H9 (cell line): Measurements from ENCODE around the gene OR52J3. TPM values are rescaled to one million over a fixed set of nuclear protein-coding genes. Genes with fewer than 3 reads are reported as not detected.

Experiments
- DNase-seq: peaks from one replicate; pipeline ENCODE4 v3.0.0-alpha.2; 2017
- H2AFZ ChIP-seq: one replicate; pipeline ENCODE4 v1.6.1; 2013; ENCODE audit warnings: mild to moderate bottlenecking, low read length, control low read depth, moderate library complexity
- H2AK5ac ChIP-seq: 2 replicates; pipeline ENCODE4 v1.6.1; 2013; ENCODE audit warnings: low read length, control low read depth, mixed read lengths; ENCODE audit not compliant: insufficient read length
- H2BK120ac ChIP-seq: one replicate; pipeline ENCODE4 v1.6.1; 2013; ENCODE audit warnings: low read depth, mild to moderate bottlenecking, low read length, control low read depth, inconsistent platforms; ENCODE audit not compliant: poor library complexity, severe bottlenecking
- H2BK12ac ChIP-seq: 2 replicates; pipeline ENCODE4 v1.6.1; 2013; ENCODE audit warnings: low read length, control low read depth, mixed read lengths, low read depth; ENCODE audit not compliant: insufficient read length
- H2BK15ac ChIP-seq: 2 replicates; pipeline ENCODE4 v1.6.1; 2013; ENCODE audit warnings: low read depth, low read length, control low read depth
- H2BK20ac ChIP-seq: one replicate; pipeline ENCODE4 v1.6.1; 2013; ENCODE audit warnings: low read depth, mild to moderate bottlenecking, low read length, control low read depth, inconsistent platforms; ENCODE audit not compliant: poor library complexity, severe bottlenecking
- H2BK5ac ChIP-seq: 2 replicates; pipeline ENCODE4 v1.6.1; 2013; ENCODE audit warnings: low read length, control low read depth, mixed read lengths; ENCODE audit not compliant: insufficient read length
- H3K14ac ChIP-seq: 2 replicates; pipeline ENCODE4 v1.6.1; 2013; ENCODE audit warnings: low read length, control low read depth; ENCODE audit not compliant: insufficient read depth
- H3K18ac ChIP-seq: 2 replicates; pipeline ENCODE4 v1.6.1; 2013; ENCODE audit warnings: low read depth, mild to moderate bottlenecking, mixed read lengths, low read length, control low read depth; ENCODE audit not compliant: insufficient read length
- H3K23ac ChIP-seq: 2 replicates; pipeline ENCODE4 v1.6.1; 2013; ENCODE audit warnings: low read length, control low read depth, mixed read lengths, low read depth; ENCODE audit not compliant: insufficient read length
- H3K23me2 ChIP-seq: 2 replicates; pipeline ENCODE4 v1.6.1; 2013; ENCODE audit warnings: low read depth, mild to moderate bottlenecking, mixed read lengths, low read length, control low read depth; ENCODE audit not compliant: insufficient read length, poor library complexity, severe bottlenecking
- H3K27ac ChIP-seq: 2 replicates; pipeline ENCODE4 v1.5.1; 2013; ENCODE audit warnings: low read length, control low read depth, mixed read lengths, low read depth; ENCODE audit not compliant: insufficient read length
- H3K27me3 ChIP-seq: 2 replicates; pipeline ENCODE4 v1.6.1; 2013; ENCODE audit warnings: low read length, control low read depth, inconsistent platforms; ENCODE audit not compliant: insufficient read depth
- H3K4ac ChIP-seq: 2 replicates; pipeline ENCODE4 v1.6.1; 2013; ENCODE audit warnings: low read depth, mild to moderate bottlenecking, control low read depth, inconsistent platforms, low read length, moderate library complexity
- H3K4me1 ChIP-seq: 2 replicates; pipeline ENCODE4 v1.6.1; 2013; ENCODE audit warnings: low read length, control low read depth, inconsistent platforms; ENCODE audit not compliant: insufficient read depth
- H3K4me2 ChIP-seq: 2 replicates; pipeline ENCODE4 v1.6.1; 2013; ENCODE audit warnings: low read length, control low read depth, mixed read lengths; ENCODE audit not compliant: insufficient read length, insufficient read depth
- H3K56ac ChIP-seq: 2 replicates; pipeline ENCODE4 v1.6.1; 2013; ENCODE audit warnings: low read depth, mild to moderate bottlenecking, mixed read lengths, low read length, control low read depth; ENCODE audit not compliant: insufficient read length
- H3K79me1 ChIP-seq: 2 replicates; pipeline ENCODE4 v1.6.1; 2013; ENCODE audit warnings: low read depth, mild to moderate bottlenecking, moderate library complexity, low read length, control low read depth, inconsistent platforms; ENCODE audit not compliant: insufficient read depth, poor library complexity, severe bottlenecking
- H3K79me2 ChIP-seq: 2 replicates; pipeline ENCODE4 v1.6.1; 2013; ENCODE audit warnings: low read length, control low read depth, inconsistent platforms; ENCODE audit not compliant: insufficient read depth
- H3K9ac ChIP-seq: 2 replicates; pipeline ENCODE4 v1.6.1; 2013; ENCODE audit warnings: low read length, control low read depth, mixed read lengths; ENCODE audit not compliant: insufficient read length; ENCODE audit errors: extremely low read depth
- H3K9me3 ChIP-seq: one replicate; pipeline ENCODE4 v1.6.1; 2013; ENCODE audit warnings: low read depth, low read length, inconsistent platforms; ENCODE audit not compliant: control insufficient read depth
- H3T11ph ChIP-seq: one replicate; pipeline ENCODE4 v1.6.1; 2013; ENCODE audit warnings: mild to moderate bottlenecking, low read length, control low read depth, inconsistent platforms
- H4K20me1 ChIP-seq: one replicate; pipeline ENCODE4 v1.6.1; 2013; ENCODE audit not compliant: control insufficient read depth, insufficient read length, insufficient read depth
- H4K5ac ChIP-seq: 2 replicates; pipeline ENCODE4 v1.6.1; 2013; ENCODE audit warnings: low read depth, mild to moderate bottlenecking, mixed read lengths, low read length, control low read depth; ENCODE audit not compliant: insufficient read length
- H4K8ac ChIP-seq: replicated peaks from 2 replicates; pipeline ENCODE4 v1.6.1; 2013; ENCODE audit warnings: low read length, control low read depth, mixed read lengths, low read depth; ENCODE audit not compliant: insufficient read length
- H4K91ac ChIP-seq: 2 replicates; pipeline ENCODE4 v1.6.1; 2013; ENCODE audit warnings: low read depth, mild to moderate bottlenecking, moderate library complexity, mixed read lengths, low read length, control low read depth; ENCODE audit not compliant: insufficient read length
- H3K27ac Mint-ChIP-seq, 3 experiments: 2 replicates in 2 of 3; 3 replicates in 1 of 3; pipeline ENCODE4 v1.8.0; 2020 to 2021; ENCODE audit warnings: mixed read lengths in 3 of 3, mild to moderate bottlenecking in 1 of 3, moderate library complexity in 1 of 3
- H3K27me3 Mint-ChIP-seq: 2 replicates; pipeline ENCODE4 v1.8.0; 2021; ENCODE audit warnings: low read depth, mild to moderate bottlenecking, moderate library complexity, mixed read lengths
- H3K36me3 Mint-ChIP-seq, 3 experiments: 2 replicates in 2 of 3; 3 replicates in 1 of 3; pipeline ENCODE4 v1.8.0; 2020 to 2021; ENCODE audit warnings: low read depth in 3 of 3, mixed read lengths in 3 of 3; ENCODE audit not compliant: insufficient read depth in 1 of 3
- H3K4me1 Mint-ChIP-seq, 2 experiments: 2 replicates each; pipeline ENCODE4 v1.8.0; 2020; ENCODE audit warnings: mixed read lengths in 2 of 2
- H3K4me3 Mint-ChIP-seq, 2 experiments: 2 replicates in 1 of 2; 3 replicates in 1 of 2; pipeline ENCODE4 v1.8.0; 2020 to 2021; ENCODE audit warnings: mild to moderate bottlenecking in 2 of 2, mixed read lengths in 2 of 2, moderate library complexity in 1 of 2
- H3K9me3 Mint-ChIP-seq, 2 experiments: 2 replicates in 1 of 2; 3 replicates in 1 of 2; pipeline ENCODE4 v1.8.0; 2020; ENCODE audit warnings: mild to moderate bottlenecking in 2 of 2, mixed read lengths in 2 of 2, moderate library complexity in 1 of 2
- CTCF ChIP-seq: fragments of 200-600 bp; sonication (generic); conservative IDR thresholded peaks from 3 replicates; pipeline ENCODE4 v1.8.0; 2021; ENCODE audit warnings: antibody characterized with exemption, mild to moderate bottlenecking
- WGBS: extraction: QIAGEN DNeasy Blood & Tissue Kit; methylation state at CpG from one replicate; pipeline ENCODE4 v1.1.7; 2013; ENCODE audit warnings: missing lambda C conversion rate, low lambda C conversion rate, mixed read lengths; ENCODE audit not compliant: insufficient read length; ENCODE audit errors: extremely low coverage; 5-methylcytosine and 5-hydroxymethylcytosine counted together
- total RNA-seq: library from RNA; stranded (reverse); gene quantifications from 2 replicates; pipeline ENCODE4 v1.2.1, GENCODE V29; 2021

OR52J3 gene
- total RNA-seq, 1 experiment from 2014 or later, result not detected

- H2BK20ac ChIP-seq, result no peak overlapping the region
- Mint-ChIP-seq H3K36me3 (no peaks in the 10 kb centered on the region), H3K4me3 (no peak overlapping the region), H3K27ac (no peak overlapping the region), H3K27me3 (no peaks in the 10 kb centered on the region), H3K9me3 (no peaks in the 10 kb centered on the region; a peak in 1 of 5 replicates), H3K4me1 (no peaks in the 10 kb centered on the region)
- H4K8ac ChIP-seq, result no peak overlapping the region
- H3T11ph ChIP-seq, result no peak overlapping the region
- no peak overlapping the region for H4K91ac ChIP-seq
- H2BK5ac ChIP-seq, result no peak overlapping the region
- H2AFZ ChIP-seq, result no peak overlapping the region
- no peak overlapping the region for H3K9ac ChIP-seq
- H3K23ac ChIP-seq, result no peak overlapping the region
- no peak overlapping the region for H3K56ac ChIP-seq
- H3K79me2 ChIP-seq, result no peaks in the 10 kb centered on the region
- no peak overlapping the region for H2BK12ac ChIP-seq
- H3K23me2 ChIP-seq, result no peaks in the 10 kb centered on the region
- no peaks in the 10 kb centered on the region for H3K79me1 ChIP-seq
- H3K18ac ChIP-seq, result no peak overlapping the region
- no peak overlapping the region for H2BK120ac ChIP-seq
- no peaks in the 10 kb centered on the region for H4K20me1 ChIP-seq
- no peak for TF ChIP-seq CTCF
- no peaks in the 10 kb centered on the region for H3K4me1 ChIP-seq
- H3K27ac ChIP-seq, result no peak overlapping the region
- no peak overlapping the region for H3K14ac ChIP-seq
- no peak overlapping the region for H4K5ac ChIP-seq
- H3K27me3 ChIP-seq, result no peaks in the 10 kb centered on the region
- no peaks in the 10 kb centered on the region for H3K9me3 ChIP-seq
- no peak overlapping the region for H2BK15ac ChIP-seq
- no peak for DNase-seq
- WGBS, result no CpG with 5 or more reads among the region's 1 CpG
- H2AK5ac ChIP-seq, result no peak overlapping the region
- H3K4me2 ChIP-seq, result no peak overlapping the region
- no peak overlapping the region for H3K4ac ChIP-seq
Observed at GRCh38 chr11:5038341-5038740, 8.0 kb upstream of the OR52J3 start.
